ENCODE results near the gene SLC37A2. TPM values are rescaled to one million over a fixed set of nuclear protein-coding genes. Genes with fewer than 3 reads are reported as not detected.

Gene SLC37A2
- total RNA-seq, 1 donor from 2014 or later = 0.52 TPM

- Mint-ChIP-seq H3K27ac (no peak overlapping the region), H3K36me3 (ENCODE audit: low read depth) (no peaks in the 10 kb centered on the region), H3K27me3 (ENCODE audit: low read depth) (peaks cover 38% of the 10 kb centered on the region), H3K4me3 (ENCODE audit: low read depth) (no peak overlapping the region), H3K4me1 (ENCODE audit: low read depth) (no peaks in the 10 kb centered on the region), H3K9me3 (peaks cover 3% of the 10 kb centered on the region)
- DNase-seq (ENCODE audit: low spot score) = no peak
- intact Hi-C loops (cut with micrococcal nuclease) = no loop called here
Measured at GRCh38 chr11:125136001-125136400, 72.9 kb downstream of the SLC37A2 start.

GRCh38 chr11:125138966-125139365, 75.9 kb downstream of the SLC37A2 start:
- intact Hi-C loops (cut with micrococcal nuclease) = no loop called here
- no peaks in the 10 kb centered on the region for H3K36me3 Mint-ChIP-seq (ENCODE audit: low read depth)
- H3K27me3 Mint-ChIP-seq (ENCODE audit: low read depth) = peaks cover 34% of the 10 kb centered on the region
- no peak overlapping the region for H3K27ac Mint-ChIP-seq
- peaks cover 3% of the 10 kb centered on the region for H3K4me1 Mint-ChIP-seq (ENCODE audit: low read depth)
- no peaks in the 10 kb centered on the region for H3K9me3 Mint-ChIP-seq
- H3K4me3 Mint-ChIP-seq (ENCODE audit: low read depth) = no peak overlapping the region
- no peak for DNase-seq (ENCODE audit: low spot score)

- peaks cover 3% of the 10 kb centered on the region for H3K4me1 Mint-ChIP-seq (ENCODE audit: low read depth)
- intact Hi-C loops (cut with micrococcal nuclease) = loop anchor here (5.0 kb wide), 1 partner anchor 262 kb away; no protein-coding TSS in a partner anchor
- no peak overlapping the region for H3K4me3 Mint-ChIP-seq (ENCODE audit: low read depth)
- peaks cover 33% of the 10 kb centered on the region for H3K27me3 Mint-ChIP-seq (ENCODE audit: low read depth)
- no peaks in the 10 kb centered on the region for H3K36me3 Mint-ChIP-seq (ENCODE audit: low read depth)
- DNase-seq (ENCODE audit: low spot score) = no peak
- no peak overlapping the region for H3K27ac Mint-ChIP-seq
- H3K9me3 Mint-ChIP-seq = no peaks in the 10 kb centered on the region
Measured at GRCh38 chr11:125139778-125140177, 76.7 kb downstream of the SLC37A2 start.

Other genes starting within 250 kb of the SLC37A2 start
- 9.0 and 10.6 TPM in 2 replicates for gene ROBO3, start 197.9 kb upstream of the SLC37A2 start, total RNA-seq
- gene ROBO4, start 165.4 kb upstream of the SLC37A2 start, total RNA-seq = not detected in 2 replicates
- gene HEPN1, start 144.1 kb upstream of the SLC37A2 start, total RNA-seq = not detected in 2 replicates
- gene HEPACAM, start 127.3 kb upstream of the SLC37A2 start, total RNA-seq = not detected in 2 replicates
- 3.6 and 3.7 TPM in 2 replicates for gene CCDC15, start 109.1 kb upstream of the SLC37A2 start, total RNA-seq
- 17.9 and 18.1 TPM in 2 replicates for gene TMEM218, start 48.3 kb downstream of the SLC37A2 start, total RNA-seq
- gene PKNOX2, start 101.4 kb downstream of the SLC37A2 start, total RNA-seq = not detected in 2 replicates

All from activated T-helper 2 cell treated with anti-CD3 and anti-CD28 coated beads, Interferon-gamma antibody, Interleukin-2, Interleukin-4, amounts not matched to agents 10 μg/mL and 5 μg/mL and 100 μg/mL, durations not matched to agents 14 hours and 24 hours and 36 hours (primary cell).